ENCODE results near the gene SNX21.

The SNX21 gene

GRCh38 chr20:45857114-45857881 is 23.7 kb downstream of the SNX21 start, which contains the start of the genes ACOT8 and ZSWIM3:
Gene ACOT8, minus strand, starts transcription at chr20:45857392. Its CDS starts 77 bp downstream, at chr20:45857315.
Gene ZSWIM3, plus strand, starts transcription at chr20:45857614. Its CDS starts 212 bp downstream, at chr20:45857826.
- H3K4me3 ChIP-seq (ENCODE audit: control insufficient read depth, low read depth, low read length): peak within 1 kb of the TSS; percentile 87
- DNase-seq (ENCODE audit: low read depth): peak; percentile 100
- no peak for TF ChIP-seq CTCF (conservative IDR thresholded peaks at IDR 0.05; ENCODE audit: control insufficient read depth, insufficient read depth, low read depth, low read length)

GRCh38 chr20:45857882-45858216 is 24.2 kb downstream of the SNX21 start:
- TF ChIP-seq CTCF (conservative IDR thresholded peaks at IDR 0.05; ENCODE audit: control insufficient read depth, insufficient read depth, low read depth, low read length): no peak
- DNase-seq (ENCODE audit: low read depth): no peak
- H3K4me3 ChIP-seq (ENCODE audit: control insufficient read depth, low read depth, low read length): peak overlapping the region; percentile 87

- no peak for DNase-seq (ENCODE audit: low read depth)
- no peak for TF ChIP-seq CTCF (conservative IDR thresholded peaks at IDR 0.05; ENCODE audit: control insufficient read depth, insufficient read depth, low read depth, low read length)
These were observed 26.3 kb downstream of the SNX21 start for GRCh38 chr20:45859916-45860315.

GRCh38 chr20:45860560-45861220 is 27.1 kb downstream of the SNX21 start:
- DNase-seq (ENCODE audit: low read depth): peak; percentile 28
- H3K4me3 ChIP-seq (ENCODE audit: control insufficient read depth, low read depth, low read length): no peak overlapping the region
- no peak for TF ChIP-seq CTCF (conservative IDR thresholded peaks at IDR 0.05; ENCODE audit: control insufficient read depth, insufficient read depth, low read depth, low read length)

More at GRCh38 chr20:45859916-45860315, 26.3 kb downstream of the SNX21 start:
- no peak overlapping the region for H3K4me3 ChIP-seq (ENCODE audit: control insufficient read depth, low read depth, low read length)

- DNase-seq (ENCODE audit: low read depth): no peak
- no peak overlapping the region for H3K4me3 ChIP-seq (ENCODE audit: control insufficient read depth, low read depth, low read length)
- TF ChIP-seq CTCF (conservative IDR thresholded peaks at IDR 0.05; ENCODE audit: control insufficient read depth, insufficient read depth, low read depth, low read length): no peak
These were observed 27.8 kb downstream of the SNX21 start for GRCh38 chr20:45861221-45862075.

Data from fibroblast of mammary gland (primary cell).